ENCODE measurements around the gene ACAN.
"Not testable (repeated sequence)": the region's sequence is repeated elsewhere in the genome, so short reads cannot be mapped to it uniquely, and the experiment has no call there.

Gene ACAN

GRCh38 chr15:88915354-88915753, 112.1 kb downstream of the ACAN start:
- Histone ChIP-seq H3K27me3 (replicated peaks in 2 of 5; ENCODE audit: control insufficient read depth in 4 of 5, insufficient read depth in 5 of 5, low read length in 4 of 5) (no peaks in the 10 kb centered on the region), H3K9me3 (ENCODE audit: control extremely low read depth in 1 of 5, control insufficient read depth in 4 of 5, insufficient read depth in 2 of 5, low read depth in 1 of 5, low read length in 4 of 5) (no peaks in the 10 kb centered on the region), H3K4me3 (ENCODE audit: control insufficient read depth in 1 of 7, extremely low read depth in 1 of 7, insufficient read depth in 4 of 7, low read depth in 2 of 7, low read length in 6 of 7) (no peak overlapping the region), H3K4me1 (ENCODE audit: control extremely low read depth in 1 of 4, control insufficient read depth in 4 of 4, insufficient read depth in 4 of 4, low read length in 3 of 4) (peaks cover 0 to 23% (median 17%) of the 10 kb centered on the region in 4 experiments), H3K36me3 (ENCODE audit: control insufficient read depth in 4 of 4, insufficient read depth in 4 of 4, low read length in 3 of 4) (peaks cover 0 to 2% (median under 1%) of the 10 kb centered on the region in 4 experiments), H3K27ac (ENCODE audit: insufficient read depth in 1 of 2, low read depth in 1 of 2, low read length in 2 of 2, poor library complexity in 1 of 2, severe bottlenecking in 2 of 2) (no peak overlapping the region)
- ChIA-PET POLR2A (no interaction called here), CTCF (interaction anchor here (1.0 to 2.3 kb wide), 3 partner anchors 9 to 15 kb away, joined by 3 to 4 read pairs (median 3); no protein-coding TSS in a partner anchor)
- WGBS (ENCODE audit: insufficient coverage) = 97% methylated on average over 6 of the region's 10 CpGs
- DNase-seq = no peak

- no peak overlapping the region for H3K4me3 ChIP-seq (ENCODE audit: control insufficient read depth in 1 of 7, extremely low read depth in 1 of 7, insufficient read depth in 4 of 7, low read depth in 2 of 7, low read length in 6 of 7)
- H3K36me3 ChIP-seq (ENCODE audit: control insufficient read depth in 4 of 4, insufficient read depth in 4 of 4, low read length in 3 of 4) = no peaks in the 10 kb centered on the region
- H3K27ac ChIP-seq (ENCODE audit: insufficient read depth in 1 of 2, low read depth in 1 of 2, low read length in 2 of 2, poor library complexity in 1 of 2, severe bottlenecking in 2 of 2) = no peak overlapping the region
- H3K27me3 ChIP-seq (replicated peaks in 2 of 5; ENCODE audit: control insufficient read depth in 4 of 5, insufficient read depth in 5 of 5, low read length in 4 of 5) = no peaks in the 10 kb centered on the region
- 80% methylated on average over 1 of the region's 5 CpGs for WGBS (ENCODE audit: insufficient coverage)
- POLR2A ChIA-PET = no interaction called here
- DNase-seq = no peak
- no peaks in the 10 kb centered on the region for H3K9me3 ChIP-seq (ENCODE audit: control extremely low read depth in 1 of 5, control insufficient read depth in 4 of 5, insufficient read depth in 2 of 5, low read depth in 1 of 5, low read length in 4 of 5)
- CTCF ChIA-PET = no interaction called here
- H3K4me1 ChIP-seq (ENCODE audit: control extremely low read depth in 1 of 4, control insufficient read depth in 4 of 4, insufficient read depth in 4 of 4, low read length in 3 of 4) = peaks cover 0 to 11% (median 4%) of the 10 kb centered on the region in 4 experiments
Observed at GRCh38 chr15:88917760-88918159, 114.5 kb downstream of the ACAN start.

- CTCF ChIA-PET = no interaction called here
- no peaks in the 10 kb centered on the region for H3K9me3 ChIP-seq (ENCODE audit: control extremely low read depth in 1 of 5, control insufficient read depth in 4 of 5, insufficient read depth in 2 of 5, low read depth in 1 of 5, low read length in 4 of 5)
- 79% methylated on average over 4 of the region's 4 CpGs for WGBS (ENCODE audit: insufficient coverage)
- POLR2A ChIA-PET = no interaction called here
- no peak overlapping the region for H3K4me3 ChIP-seq (ENCODE audit: control insufficient read depth in 1 of 7, extremely low read depth in 1 of 7, insufficient read depth in 4 of 7, low read depth in 2 of 7, low read length in 6 of 7)
- peaks cover 0 to 3% (median 1%) of the 10 kb centered on the region in 4 experiments for H3K4me1 ChIP-seq (ENCODE audit: control extremely low read depth in 1 of 4, control insufficient read depth in 4 of 4, insufficient read depth in 4 of 4, low read length in 3 of 4)
- H3K27me3 ChIP-seq (replicated peaks in 2 of 5; ENCODE audit: control insufficient read depth in 4 of 5, insufficient read depth in 5 of 5, low read length in 4 of 5) = no peaks in the 10 kb centered on the region
- no peak overlapping the region for H3K27ac ChIP-seq (ENCODE audit: insufficient read depth in 1 of 2, low read depth in 1 of 2, low read length in 2 of 2, poor library complexity in 1 of 2, severe bottlenecking in 2 of 2)
- no peaks in the 10 kb centered on the region for H3K36me3 ChIP-seq (ENCODE audit: control insufficient read depth in 4 of 4, insufficient read depth in 4 of 4, low read length in 3 of 4)
- DNase-seq = peak in 1 of 3 donors; percentile 9
Observed at GRCh38 chr15:88918738-88919137, 115.5 kb downstream of the ACAN start.

- POLR2A ChIA-PET = no interaction called here
Observed at GRCh38 chr15:88920186-88920891, 117.1 kb downstream of the ACAN start.

GRCh38 chr15:88920892-88921435, 117.7 kb downstream of the ACAN start:
- H3K36me3 ChIP-seq (ENCODE audit: control insufficient read depth in 4 of 4, insufficient read depth in 4 of 4, low read length in 3 of 4); CTCF ChIA-PET; H3K27me3 ChIP-seq (replicated peaks in 2 of 5; ENCODE audit: control insufficient read depth in 4 of 5, insufficient read depth in 5 of 5, low read length in 4 of 5); H3K4me3 ChIP-seq (ENCODE audit: control insufficient read depth in 1 of 7, extremely low read depth in 1 of 7, insufficient read depth in 4 of 7, low read depth in 2 of 7, low read length in 6 of 7); H3K9me3 ChIP-seq (ENCODE audit: control extremely low read depth in 1 of 5, control insufficient read depth in 4 of 5, insufficient read depth in 2 of 5, low read depth in 1 of 5, low read length in 4 of 5); H3K4me1 ChIP-seq (ENCODE audit: control extremely low read depth in 1 of 4, control insufficient read depth in 4 of 4, insufficient read depth in 4 of 4, low read length in 3 of 4); POLR2A ChIA-PET; DNase-seq; H3K27ac ChIP-seq (ENCODE audit: insufficient read depth in 1 of 2, low read depth in 1 of 2, low read length in 2 of 2, poor library complexity in 1 of 2, severe bottlenecking in 2 of 2): not testable (repeated sequence)
- 93% methylated on average over 8 of the region's 12 CpGs for WGBS (ENCODE audit: insufficient coverage)

More at GRCh38 chr15:88920186-88920891, 117.1 kb downstream of the ACAN start:
- H3K9me3 ChIP-seq (ENCODE audit: control extremely low read depth in 1 of 5, control insufficient read depth in 4 of 5, insufficient read depth in 2 of 5, low read depth in 1 of 5, low read length in 4 of 5) = no peaks in the 10 kb centered on the region
- no peak overlapping the region for H3K4me3 ChIP-seq (ENCODE audit: control insufficient read depth in 1 of 7, extremely low read depth in 1 of 7, insufficient read depth in 4 of 7, low read depth in 2 of 7, low read length in 6 of 7)
- H3K4me1 ChIP-seq (ENCODE audit: control extremely low read depth in 1 of 4, control insufficient read depth in 4 of 4, insufficient read depth in 4 of 4, low read length in 3 of 4) = no peaks in the 10 kb centered on the region
- H3K27ac ChIP-seq (ENCODE audit: insufficient read depth in 1 of 2, low read depth in 1 of 2, low read length in 2 of 2, poor library complexity in 1 of 2, severe bottlenecking in 2 of 2) = no peak overlapping the region
- WGBS (ENCODE audit: insufficient coverage) = 100% methylated on average over 4 of the region's 9 CpGs
- CTCF ChIA-PET = no interaction called here
- DNase-seq = no peak
- no peaks in the 10 kb centered on the region for H3K36me3 ChIP-seq (ENCODE audit: control insufficient read depth in 4 of 4, insufficient read depth in 4 of 4, low read length in 3 of 4)
- no peaks in the 10 kb centered on the region for H3K27me3 ChIP-seq (replicated peaks in 2 of 5; ENCODE audit: control insufficient read depth in 4 of 5, insufficient read depth in 5 of 5, low read length in 4 of 5)

Data from common myeloid progenitor, CD34-positive (primary cell).